NCI-H460 (cell line): ENCODE data around the gene IL6R. TPM values are rescaled to one million over a fixed set of nuclear protein-coding genes. Genes with fewer than 3 reads are reported as not detected.
A peak's percentile ranks its signal among the peaks of the same experiment; 100 is the strongest.
"Not testable (repeated sequence)": the region's sequence is repeated elsewhere in the genome, so short reads cannot be mapped to it uniquely, and the experiment has no call there.

ENCODE experiments used
- DNase-seq: peaks from one replicate; pipeline ENCODE4 v3.0.0-alpha.2; 2016; ENCODE audit warnings: low read depth; ENCODE audit errors: extremely low read depth
- polyA plus RNA-seq: library from polyadenylated mRNA; depleted of rRNA; stranded (reverse); fragments of >200 nt; gene quantifications from 2 replicates; pipeline ENCODE4 v1.2.3, GENCODE V29; 2014; cell fraction: nucleus; rRNA removed
- total RNA-seq: library from RNA; depleted of rRNA; stranded (reverse); fragments of >200 nt; shearing (Covaris generic); gene quantifications from 2 replicates; pipeline ENCODE4 v1.2.3, GENCODE V29; 2014; rRNA removed

Gene IL6R
- total RNA-seq = 4.9 and 7.6 TPM in 2 replicates
- polyA plus RNA-seq = 10.5 and 14.7 TPM in 2 replicates

DNA sequence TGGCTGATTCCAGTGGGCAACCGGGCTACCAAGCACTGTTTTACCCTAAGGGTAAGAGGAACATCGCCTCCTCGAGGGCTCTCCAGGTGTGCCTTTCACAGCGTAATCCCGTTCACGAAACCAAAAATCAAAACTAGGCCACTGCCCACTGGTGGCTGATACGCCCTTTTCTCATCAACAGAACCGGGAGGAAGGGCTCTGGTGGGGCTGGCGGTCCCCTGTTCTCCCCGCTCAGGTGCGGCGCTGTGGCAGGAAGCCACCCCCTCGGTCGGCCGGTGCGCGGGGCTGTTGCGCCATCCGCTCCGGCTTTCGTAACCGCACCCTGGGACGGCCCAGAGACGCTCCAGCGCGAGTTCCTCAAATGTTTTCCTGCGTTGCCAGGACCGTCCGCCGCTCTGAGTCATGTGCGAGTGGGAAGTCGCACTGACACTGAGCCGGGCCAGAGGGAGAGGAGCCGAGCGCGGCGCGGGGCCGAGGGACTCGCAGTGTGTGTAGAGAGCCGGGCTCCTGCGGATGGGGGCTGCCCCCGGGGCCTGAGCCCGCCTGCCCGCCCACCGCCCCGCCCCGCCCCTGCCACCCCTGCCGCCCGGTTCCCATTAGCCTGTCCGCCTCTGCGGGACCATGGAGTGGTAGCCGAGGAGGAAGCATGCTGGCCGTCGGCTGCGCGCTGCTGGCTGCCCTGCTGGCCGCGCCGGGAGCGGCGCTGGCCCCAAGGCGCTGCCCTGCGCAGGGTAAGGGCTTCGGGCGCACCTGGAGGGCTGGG, at the start of gene IL6R:
TSS of gene IL6R (plus strand) at position 360 of the 763 bp plus-strand sequence. CDS start at position 647, 287 bp downstream.
- peak; percentile 94 for DNase-seq

DNA sequence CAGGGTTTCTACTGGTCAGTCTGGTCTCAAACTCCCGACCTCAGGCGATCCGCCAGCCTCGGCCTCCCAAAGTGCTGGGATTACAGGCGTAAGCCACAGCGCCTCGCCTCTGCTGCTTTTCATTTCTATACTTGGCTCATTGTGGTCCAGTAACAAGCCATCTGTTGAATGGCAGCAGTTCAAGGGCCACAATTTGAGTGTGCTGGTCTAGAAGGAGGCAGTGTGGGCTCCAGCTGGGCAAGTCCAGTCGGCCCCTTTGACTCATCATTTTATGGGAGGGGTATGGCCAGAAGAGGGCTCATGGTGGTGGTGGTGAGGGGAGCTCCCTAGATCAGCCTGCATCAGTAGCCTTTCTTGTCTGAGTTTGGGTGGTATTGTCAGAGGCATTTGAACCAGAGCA, 46.6 kb upstream of the IL6R start:
- DNase-seq = no peak

DNA sequence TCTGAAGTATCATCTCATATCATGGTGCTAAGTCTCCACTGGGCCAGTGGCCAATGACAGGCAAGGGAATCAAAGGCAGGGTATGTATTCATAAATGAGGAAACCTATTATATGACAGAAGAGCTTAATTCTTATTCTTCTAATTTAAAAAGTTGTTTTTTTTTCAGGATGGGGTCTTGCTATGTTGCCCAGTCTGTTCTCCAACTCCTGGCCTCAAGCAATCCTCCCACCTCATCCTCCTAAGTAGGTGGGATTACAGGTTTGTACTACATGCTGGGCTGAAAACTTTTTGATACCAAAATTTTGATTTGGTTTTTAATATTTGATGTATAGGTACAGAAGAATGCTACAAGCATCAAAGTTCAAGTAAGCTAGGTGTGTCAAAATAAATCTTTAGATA, 44.9 kb upstream of the IL6R start:
- no peak for DNase-seq

DNA sequence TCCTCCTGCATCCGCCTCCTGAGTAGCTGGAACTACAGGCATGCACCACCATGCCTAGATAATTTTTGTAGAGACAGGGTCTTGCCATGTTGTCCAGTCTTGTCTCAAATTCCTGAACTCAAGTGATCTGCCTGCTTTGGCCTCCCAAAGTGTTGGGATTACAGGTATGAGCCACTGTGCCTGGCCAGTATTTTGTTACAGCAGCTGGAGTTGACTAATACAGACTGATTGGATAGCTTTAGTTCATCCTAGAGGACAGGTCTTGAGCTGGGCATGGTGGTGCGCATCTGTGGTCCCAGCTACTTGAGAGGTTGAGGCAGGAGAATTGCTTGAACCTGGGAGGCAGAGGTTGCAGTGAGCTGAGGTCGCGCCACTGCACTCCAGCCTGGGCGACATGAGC, 44.3 kb upstream of the IL6R start:
- not testable (repeated sequence) for DNase-seq

DNA sequence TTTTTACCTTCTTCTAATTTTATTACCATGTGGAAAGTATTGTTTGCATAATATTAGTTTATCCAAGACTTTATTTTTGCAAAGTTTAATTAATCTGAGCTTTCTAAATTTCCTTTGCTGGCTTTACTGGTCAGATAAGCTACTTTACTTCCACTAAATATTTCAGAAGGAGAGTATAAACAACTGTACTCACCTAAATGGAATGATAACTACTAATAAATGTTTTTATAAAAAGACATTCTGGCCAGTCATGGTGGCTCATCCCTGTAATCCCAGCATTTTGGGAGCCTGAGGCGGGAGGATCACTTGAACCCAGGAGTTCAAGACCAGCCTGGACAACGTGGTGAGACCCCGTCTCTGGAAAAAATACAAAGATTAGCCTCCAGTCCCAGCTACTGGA, 43.8 kb upstream of the IL6R start:
- DNase-seq = no peak

DNA sequence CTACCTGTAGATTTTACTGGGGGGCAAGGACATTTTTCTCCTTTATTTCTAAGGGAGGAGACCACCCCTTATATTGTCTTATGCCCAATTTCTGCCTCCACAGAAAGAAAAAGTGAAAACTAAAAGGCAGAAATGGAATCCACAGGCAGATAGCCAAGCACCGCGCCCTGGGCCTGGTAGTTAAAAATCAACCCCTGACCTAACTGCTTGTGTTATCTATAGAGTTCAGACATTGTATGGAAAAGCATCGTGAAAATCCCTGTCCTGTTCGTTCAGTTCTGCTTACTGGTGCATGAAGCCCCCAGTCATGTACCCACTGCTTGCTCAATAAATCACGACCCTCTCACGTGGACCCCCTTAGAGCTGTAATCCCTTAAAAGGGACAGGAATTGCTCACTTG, 33.7 kb upstream of the IL6R start:
- no peak for DNase-seq

DNA sequence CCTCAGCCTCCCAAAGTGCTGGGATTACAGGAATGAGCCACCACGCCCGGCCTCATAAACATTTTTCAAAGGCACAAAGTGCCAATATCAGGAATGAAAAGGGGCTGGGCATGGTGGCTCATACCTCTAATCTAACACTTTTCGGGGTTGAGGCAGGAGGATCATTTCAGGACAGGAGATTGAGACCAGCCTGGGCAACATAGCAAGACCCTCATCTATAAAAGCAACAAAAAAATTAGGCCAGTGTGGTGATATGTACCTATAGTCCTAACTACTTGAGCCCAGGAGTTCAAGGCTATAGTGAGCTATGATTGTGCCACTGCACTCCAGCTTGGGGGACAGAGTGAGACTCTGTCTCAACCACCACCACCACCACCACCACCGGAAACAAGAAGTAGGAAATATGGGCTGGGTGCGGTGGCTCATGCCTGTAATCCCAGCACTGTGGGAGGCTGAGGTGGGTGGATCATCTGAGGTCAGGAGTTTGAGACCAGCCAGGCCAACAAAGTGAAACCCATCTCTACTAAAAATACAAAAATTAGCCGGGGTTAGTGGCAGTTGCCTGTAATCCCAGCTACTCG, 31.3 kb upstream of the IL6R start:
- not testable (repeated sequence) for DNase-seq

DNA sequence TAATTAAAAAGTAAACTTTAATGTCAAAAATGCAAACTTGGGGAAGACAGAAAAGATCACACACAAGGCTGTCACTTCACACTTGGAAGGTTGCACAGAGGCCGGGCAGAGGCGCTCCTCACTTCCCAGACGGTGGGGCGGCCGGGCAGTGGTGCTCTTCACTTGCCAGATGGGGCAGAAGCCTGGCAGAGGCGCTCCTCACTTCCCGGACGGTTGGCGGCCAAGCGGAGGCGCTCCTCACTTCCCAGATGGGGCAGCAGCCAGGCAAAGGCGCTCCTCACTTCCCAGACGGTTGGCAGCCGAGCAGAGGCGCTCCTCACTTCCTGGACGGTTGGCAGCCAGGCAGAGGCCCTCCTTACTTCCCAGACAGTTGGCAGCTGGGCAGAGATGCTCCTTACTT, 25.8 kb upstream of the IL6R start:
- DNase-seq = no peak

DNA sequence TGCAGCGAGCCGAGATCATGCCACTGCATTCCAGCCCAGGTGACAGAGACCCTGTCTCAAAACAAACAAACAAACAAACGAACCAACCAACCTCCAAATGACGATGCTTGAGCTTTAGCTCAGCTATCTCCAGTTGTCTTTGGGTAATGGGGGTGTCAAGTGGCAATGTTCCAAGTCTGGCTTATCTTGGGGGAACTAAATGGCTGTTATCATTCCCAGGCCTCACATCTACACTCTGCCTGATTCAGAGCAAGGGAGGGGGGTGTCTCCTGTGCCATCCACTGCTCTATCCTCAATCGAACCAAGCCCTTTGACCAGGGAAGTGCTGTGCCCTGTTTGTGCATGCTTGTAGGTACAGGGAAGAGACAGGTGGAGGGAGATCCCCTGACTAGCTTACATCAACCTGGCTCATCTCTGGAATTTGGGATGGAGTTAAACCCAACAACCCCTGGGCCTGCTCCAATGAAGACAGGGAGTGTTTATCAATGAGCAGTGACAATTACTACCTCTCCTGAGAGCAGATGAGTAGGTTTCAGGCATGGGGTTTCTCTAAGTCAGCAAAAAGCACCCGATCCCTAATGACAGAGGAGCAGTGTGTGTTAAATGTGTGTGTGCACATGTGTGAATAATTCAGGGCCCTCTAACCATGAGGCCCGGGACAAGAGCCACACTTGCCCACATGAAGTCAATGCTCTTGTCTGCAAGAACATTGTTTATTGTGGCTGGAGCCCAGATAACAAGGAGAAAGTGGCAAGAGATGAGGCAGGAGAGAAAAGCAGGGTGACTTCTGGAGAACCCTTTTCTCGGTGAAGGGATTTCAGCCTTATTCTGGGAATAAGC, 20.3 kb upstream of the IL6R start:
- no peak for DNase-seq

DNA sequence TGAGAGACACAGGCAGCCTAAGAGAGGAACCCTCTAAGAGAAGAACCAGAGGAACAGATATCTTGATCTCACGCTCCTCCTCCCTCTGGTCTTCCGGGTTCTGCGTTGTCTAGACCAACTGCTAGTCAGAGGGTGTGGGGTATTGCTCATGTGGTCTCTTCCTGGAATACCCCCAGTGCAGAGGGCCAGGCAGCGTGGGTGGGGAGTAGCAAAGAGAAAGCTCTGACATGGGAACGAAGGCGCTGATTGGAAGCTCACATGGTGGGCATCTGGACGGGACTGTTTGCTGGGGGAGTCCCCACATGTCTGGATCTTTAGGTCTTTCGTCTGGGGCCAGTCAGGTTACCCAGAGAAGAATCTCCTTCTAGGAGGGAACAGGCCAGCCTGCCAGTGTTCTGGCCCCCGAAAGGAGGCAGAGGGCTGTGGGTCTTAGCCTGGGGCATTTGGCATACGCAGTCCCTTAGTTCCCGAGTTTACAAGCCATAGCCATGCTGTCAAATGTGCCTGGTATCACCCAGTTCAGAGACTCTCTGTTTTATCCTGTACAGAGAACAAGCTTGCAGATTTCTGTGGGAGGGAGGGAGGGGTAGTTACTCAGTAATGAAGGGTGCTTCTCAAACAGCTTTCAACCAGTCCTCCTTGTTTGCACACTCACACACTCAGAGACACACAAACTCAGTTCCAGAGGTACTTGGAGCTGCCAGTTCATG, 18.3 kb upstream of the IL6R start:
- no peak for DNase-seq

DNA sequence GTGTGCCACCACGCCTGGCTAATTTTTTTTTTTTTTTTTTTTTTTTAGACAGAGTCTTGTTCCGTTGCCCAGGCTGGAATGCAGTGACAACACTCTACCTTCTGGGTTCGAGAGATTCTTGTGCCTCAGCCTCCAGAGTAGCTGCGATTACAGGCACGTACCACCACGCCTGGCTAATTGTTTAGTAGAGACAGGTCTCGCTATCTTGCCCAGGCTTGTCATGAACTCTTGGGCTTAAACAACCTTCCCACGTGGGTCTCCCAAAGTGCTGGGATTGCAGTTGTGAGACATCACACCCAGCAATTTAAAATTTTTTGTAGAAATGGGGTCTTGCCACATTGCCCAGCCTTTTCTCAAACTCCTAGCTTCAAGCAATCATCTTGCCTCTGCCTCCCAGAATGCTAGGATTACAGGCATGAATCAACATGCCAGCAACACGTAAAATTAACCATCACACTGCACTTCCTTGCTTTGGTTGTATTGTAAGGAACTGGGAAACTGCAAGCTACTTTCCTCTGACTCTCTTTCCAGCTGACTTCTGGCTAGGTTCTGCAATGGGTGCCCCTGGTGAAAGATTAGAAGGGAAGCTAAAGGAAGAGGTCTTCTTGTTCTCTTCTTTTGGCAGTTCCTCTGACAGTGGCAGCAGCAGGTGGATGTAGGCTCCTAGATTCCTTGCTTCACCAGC, 13.9 kb upstream of the IL6R start:
- no peak for DNase-seq

DNA sequence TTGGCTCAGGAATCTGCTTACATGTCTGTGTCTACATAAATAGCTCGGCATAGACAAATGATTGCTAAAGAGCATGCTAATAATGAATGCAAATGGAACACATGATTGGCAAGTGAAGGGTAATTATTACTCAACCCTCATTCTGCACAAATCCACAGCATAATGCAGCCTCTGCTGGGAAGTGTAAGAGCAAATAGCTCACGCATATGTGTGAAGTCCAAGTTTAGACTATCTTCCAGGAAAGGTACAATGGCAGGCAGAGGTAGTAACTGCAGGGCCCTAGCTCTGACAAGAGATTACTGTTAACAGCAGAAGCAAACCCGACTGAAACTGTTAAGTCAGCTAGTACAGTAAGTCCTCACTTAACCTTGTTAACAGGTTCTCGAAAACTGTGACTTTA, 7.0 kb upstream of the IL6R start:
- DNase-seq = no peak

DNA sequence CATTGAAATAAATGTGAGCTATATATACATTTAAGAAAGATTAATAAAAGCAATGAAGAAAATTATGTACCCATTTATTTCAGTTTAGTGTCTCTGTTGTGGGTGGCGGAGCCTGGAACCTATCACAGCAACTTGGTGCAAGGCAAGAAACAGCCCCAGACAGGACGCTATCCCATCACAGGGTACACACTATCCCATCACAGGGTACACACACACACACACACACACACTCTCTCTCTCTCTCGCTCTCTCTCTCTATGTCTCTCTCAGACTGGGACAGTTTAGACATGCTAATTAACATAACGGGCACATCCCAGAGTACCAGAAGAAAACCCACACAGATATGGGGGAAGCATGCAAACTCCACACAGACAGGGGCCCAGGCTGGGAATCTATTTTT, 6.5 kb upstream of the IL6R start:
- no peak for DNase-seq

DNA sequence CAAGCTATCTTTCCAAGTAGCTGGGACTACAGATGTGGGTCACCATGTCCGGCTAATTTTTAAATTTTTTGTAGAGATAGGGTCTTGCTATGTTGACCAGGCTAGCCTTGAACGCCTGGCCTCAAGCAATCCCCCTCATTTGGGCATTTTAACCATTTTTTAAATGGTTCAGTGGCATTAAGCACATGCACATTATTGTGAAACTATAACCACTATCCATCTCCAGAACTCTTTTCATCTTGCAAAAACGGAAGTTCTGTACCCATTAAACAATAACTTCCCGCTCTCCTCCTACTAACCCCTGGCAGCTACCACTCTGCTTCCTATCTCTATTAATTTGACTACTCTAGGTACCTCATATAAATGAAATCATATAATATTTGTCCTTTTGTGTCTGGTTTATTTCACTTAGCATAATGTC, 4.8 kb upstream of the IL6R start:
- DNase-seq = no peak

DNA sequence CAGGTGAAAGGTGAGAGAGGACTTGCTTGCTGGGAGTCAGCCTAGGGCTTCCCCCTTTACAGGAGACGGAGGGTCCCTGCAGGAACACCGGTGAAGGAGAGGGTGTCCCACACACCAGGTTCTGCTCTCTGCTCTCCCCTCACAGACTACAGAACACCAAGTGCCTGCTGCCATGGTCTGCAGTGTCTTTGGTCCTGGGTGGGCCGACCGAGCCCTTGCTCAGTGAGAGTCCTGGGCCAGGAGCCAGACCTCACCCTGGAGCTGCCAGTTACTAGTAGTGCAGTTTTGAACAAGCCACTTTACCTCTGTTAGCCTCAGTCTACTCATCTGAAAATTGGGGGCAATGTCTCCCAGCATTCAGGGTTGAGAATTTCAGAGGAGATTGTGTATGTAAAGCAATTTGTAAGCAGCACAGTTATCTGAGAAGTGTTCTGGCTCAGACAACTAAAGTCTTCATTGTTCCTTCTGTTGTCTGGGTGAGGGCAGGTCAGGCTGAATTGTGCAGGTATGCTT, 2.7 kb upstream of the IL6R start:
- no peak for DNase-seq

DNA sequence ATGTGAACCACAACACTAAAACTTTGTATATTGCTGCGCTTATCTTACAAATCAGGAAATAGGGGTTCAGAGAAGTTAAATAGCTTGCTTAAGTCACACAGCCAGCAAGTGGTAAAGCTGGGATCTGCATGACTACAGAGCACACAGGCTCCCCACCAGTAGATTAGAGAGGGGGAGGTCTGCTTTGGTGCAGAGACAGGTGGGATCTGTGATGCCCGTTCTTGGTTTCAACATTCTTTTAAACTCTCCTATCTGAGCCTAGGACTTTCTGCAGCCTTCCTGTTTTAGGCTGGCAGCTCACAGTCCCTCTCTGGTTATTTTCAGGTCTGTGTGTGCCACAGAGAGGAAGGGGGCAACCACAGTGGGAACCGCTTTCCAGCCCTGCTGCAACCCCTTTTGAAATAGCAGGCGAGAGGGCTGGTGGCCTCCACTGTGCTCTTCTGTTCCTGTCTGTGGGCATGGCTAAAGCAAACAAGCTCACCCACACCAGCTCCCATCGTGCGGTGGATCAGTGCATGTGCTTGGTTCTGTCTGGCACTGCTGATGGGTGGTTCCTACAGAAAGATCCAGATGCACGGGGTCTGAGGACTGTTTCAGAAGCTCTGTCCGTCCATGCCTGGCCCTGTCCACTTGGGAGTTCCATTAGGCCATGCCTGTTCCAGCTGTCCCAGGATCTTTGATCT, 1.7 kb upstream of the IL6R start:
- DNase-seq = no peak

DNA sequence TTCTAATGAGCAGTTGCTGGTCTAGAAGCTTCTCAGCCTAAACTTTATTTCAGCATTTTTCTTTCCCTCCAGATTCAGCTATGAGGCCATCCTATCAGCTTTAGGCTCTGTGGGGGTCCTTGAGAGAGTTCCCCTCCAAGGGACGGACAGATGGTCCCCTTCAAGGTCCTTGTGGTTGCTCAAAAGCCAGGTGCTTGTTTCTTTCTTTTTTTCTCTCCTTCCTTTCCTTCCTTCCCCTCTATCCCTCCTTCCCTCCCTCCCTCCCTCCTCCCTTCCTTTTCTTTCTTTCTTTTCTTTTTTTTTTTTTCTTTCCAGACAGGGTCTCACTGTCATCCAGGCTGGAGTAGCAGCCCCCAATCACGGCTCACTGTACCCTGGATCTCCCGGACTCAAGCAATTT, 1.2 kb upstream of the IL6R start:
- no peak for DNase-seq

DNA sequence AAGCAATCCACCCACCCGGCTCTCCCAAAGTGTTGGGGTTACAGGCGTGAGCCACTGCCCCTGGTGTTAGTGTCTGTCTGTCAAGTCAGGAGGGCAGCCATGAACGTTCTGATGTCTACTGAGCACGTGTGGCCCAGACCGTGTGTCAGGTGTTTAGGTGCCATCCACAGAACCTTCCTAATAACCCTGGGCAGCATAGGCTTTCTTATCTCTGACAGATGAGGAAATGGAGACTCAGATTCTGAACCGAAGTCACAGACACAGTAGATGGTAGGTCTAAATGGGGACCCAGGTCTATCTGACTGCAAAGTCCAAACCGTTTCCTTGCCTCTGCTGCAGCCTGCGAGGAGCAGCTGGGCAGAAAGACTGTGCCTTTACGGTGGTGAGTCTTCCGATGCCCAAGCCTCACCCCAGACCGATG, 622 bp upstream of the IL6R start:
- no peak for DNase-seq

DNA sequence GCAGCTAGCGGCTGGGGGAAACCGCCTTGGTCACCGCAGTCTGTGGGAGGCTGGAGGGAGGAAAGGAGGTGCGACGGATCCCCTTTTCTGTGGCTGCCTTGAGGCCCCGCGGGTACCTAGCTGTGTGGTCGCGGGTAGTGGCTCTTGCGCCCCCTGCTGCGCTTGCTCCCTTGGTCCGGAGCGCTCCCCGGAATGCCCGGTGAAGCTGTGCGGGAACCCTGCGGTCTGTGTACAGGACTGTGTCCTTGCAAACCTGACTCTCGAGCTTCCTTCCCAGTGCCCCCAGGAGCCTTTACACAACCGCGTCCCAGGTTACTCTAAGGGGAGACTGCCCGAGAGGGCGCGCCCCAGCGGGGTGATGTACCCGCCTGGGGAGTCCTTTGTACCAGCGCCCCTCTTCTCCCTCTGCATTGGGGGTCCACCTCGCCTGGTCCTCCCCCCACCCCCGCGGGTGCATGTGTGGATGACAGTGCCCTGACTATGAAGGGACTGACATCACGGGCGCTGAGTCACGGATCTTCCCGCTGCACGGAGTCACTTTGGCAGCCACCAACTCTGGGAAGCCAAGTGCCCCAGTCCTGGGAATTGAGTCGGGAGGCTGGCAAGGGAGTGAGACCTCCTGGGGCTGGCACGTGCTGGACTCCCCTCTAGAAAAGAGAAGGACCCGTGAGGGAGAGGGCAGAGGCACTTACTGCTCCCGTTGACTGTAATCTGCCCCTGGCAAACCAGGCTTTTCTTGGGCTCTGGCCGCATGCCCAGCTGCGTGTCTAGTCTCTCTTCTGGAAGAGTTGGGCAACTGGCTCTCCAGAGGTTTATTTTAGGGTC, 816 bp downstream of the IL6R start:
- peak; percentile 66 for DNase-seq
